Measurements from ENCODE around the gene SNAP29. TPM values are rescaled to one million over a fixed set of nuclear protein-coding genes. Genes with fewer than 3 reads are reported as not detected.
"Not testable (repeated sequence)": the region's sequence is repeated elsewhere in the genome, so short reads cannot be mapped to it uniquely, and the experiment has no call there.

The SNAP29 gene
- total RNA-seq, 1 donor from 2014 or later: 22.9 TPM

GRCh38 chr22:20834725-20835124 lies 24.1 kb upstream of the SNAP29 start:
- Mint-ChIP-seq H3K4me3 (ENCODE audit: unreplicated experiment) (no peak overlapping the region), H3K4me1 (ENCODE audit: low read depth, unreplicated experiment) (no peaks in the 10 kb centered on the region), H3K27me3 (ENCODE audit: unreplicated experiment) (no peaks in the 10 kb centered on the region), H3K27ac (ENCODE audit: unreplicated experiment) (no peak overlapping the region), H3K9me3 (ENCODE audit: unreplicated experiment) (no peaks in the 10 kb centered on the region), H3K36me3 (ENCODE audit: unreplicated experiment) (peaks cover 7% of the 10 kb centered on the region)
- no peak for DNase-seq
- TF ChIP-seq CTCF (IDR thresholded peaks at IDR 0.05; ENCODE audit: partially characterized antibody, unreplicated experiment): no peak

GRCh38 chr22:20836987-20837823 lies 21.6 kb upstream of the SNAP29 start:
- Mint-ChIP-seq H3K27me3 (ENCODE audit: unreplicated experiment) (no peaks in the 10 kb centered on the region), H3K27ac (ENCODE audit: unreplicated experiment) (no peak overlapping the region), H3K9me3 (ENCODE audit: unreplicated experiment) (no peaks in the 10 kb centered on the region), H3K4me3 (ENCODE audit: unreplicated experiment) (no peak overlapping the region), H3K36me3 (ENCODE audit: unreplicated experiment) (no peaks in the 10 kb centered on the region), H3K4me1 (ENCODE audit: low read depth, unreplicated experiment) (peaks cover 2% of the 10 kb centered on the region)
- TF ChIP-seq CTCF (IDR thresholded peaks at IDR 0.05; ENCODE audit: partially characterized antibody, unreplicated experiment): no peak
- DNase-seq: no peak

GRCh38 chr22:20839354-20839753 lies 19.5 kb upstream of the SNAP29 start:
- H3K4me1 Mint-ChIP-seq (ENCODE audit: low read depth, unreplicated experiment); DNase-seq; H3K9me3 Mint-ChIP-seq (ENCODE audit: unreplicated experiment); H3K27me3 Mint-ChIP-seq (ENCODE audit: unreplicated experiment); H3K4me3 Mint-ChIP-seq (ENCODE audit: unreplicated experiment); H3K36me3 Mint-ChIP-seq (ENCODE audit: unreplicated experiment); H3K27ac Mint-ChIP-seq (ENCODE audit: unreplicated experiment): not testable (repeated sequence)

GRCh38 chr22:20839837-20840645 lies 18.8 kb upstream of the SNAP29 start:
- H3K4me1 Mint-ChIP-seq (ENCODE audit: low read depth, unreplicated experiment): peaks cover 2% of the 10 kb centered on the region
- no peak for DNase-seq
- H3K4me3 Mint-ChIP-seq (ENCODE audit: unreplicated experiment): no peak overlapping the region
- H3K36me3 Mint-ChIP-seq (ENCODE audit: unreplicated experiment): no peaks in the 10 kb centered on the region
- no peaks in the 10 kb centered on the region for H3K9me3 Mint-ChIP-seq (ENCODE audit: unreplicated experiment)
- no peak for TF ChIP-seq CTCF (IDR thresholded peaks at IDR 0.05; ENCODE audit: partially characterized antibody, unreplicated experiment)
- H3K27ac Mint-ChIP-seq (ENCODE audit: unreplicated experiment): no peak overlapping the region
- H3K27me3 Mint-ChIP-seq (ENCODE audit: unreplicated experiment): no peaks in the 10 kb centered on the region

DNA sequence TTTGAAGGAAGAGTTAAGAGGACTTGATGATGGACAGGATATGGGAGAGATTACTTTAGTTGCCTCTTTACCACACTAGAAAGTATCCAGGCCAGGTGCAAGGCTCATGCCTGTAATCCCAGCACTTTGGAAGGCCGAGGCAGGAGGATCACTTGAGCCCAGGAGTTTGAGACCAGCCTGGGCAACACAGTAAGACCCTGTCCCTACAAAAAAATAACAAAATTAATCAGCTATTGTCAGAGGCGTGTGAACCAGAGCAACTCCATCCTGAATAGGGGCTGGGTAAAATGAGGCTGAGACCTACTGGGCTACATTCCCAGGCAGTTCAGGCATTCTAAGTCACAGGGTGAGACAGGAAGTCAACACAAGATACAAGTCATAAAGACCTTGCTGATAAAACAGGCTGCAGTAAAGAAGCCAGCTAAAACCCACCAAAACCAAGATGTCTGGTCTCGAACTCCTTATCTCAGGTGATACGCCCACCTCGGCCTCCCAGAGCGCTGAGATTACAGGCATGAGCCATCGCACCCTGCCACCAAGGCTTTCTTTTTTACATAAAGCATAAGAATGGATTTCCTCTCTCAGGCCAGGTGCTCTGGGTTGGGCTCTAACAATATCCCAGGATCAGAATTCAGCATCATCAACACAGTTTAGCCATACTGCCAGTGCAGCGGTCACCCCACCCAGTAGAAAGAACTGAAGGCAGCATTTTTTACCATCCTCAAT lies 18.0 kb upstream of the SNAP29 start:
- peaks cover 2% of the 10 kb centered on the region for H3K4me1 Mint-ChIP-seq (ENCODE audit: low read depth, unreplicated experiment)
- H3K36me3 Mint-ChIP-seq (ENCODE audit: unreplicated experiment): no peaks in the 10 kb centered on the region
- H3K4me3 Mint-ChIP-seq (ENCODE audit: unreplicated experiment): no peak overlapping the region
- no peak for TF ChIP-seq CTCF (IDR thresholded peaks at IDR 0.05; ENCODE audit: partially characterized antibody, unreplicated experiment)
- no peaks in the 10 kb centered on the region for H3K9me3 Mint-ChIP-seq (ENCODE audit: unreplicated experiment)
- H3K27ac Mint-ChIP-seq (ENCODE audit: unreplicated experiment): no peak overlapping the region
- no peak for DNase-seq
- H3K27me3 Mint-ChIP-seq (ENCODE audit: unreplicated experiment): peaks cover 1% of the 10 kb centered on the region
